Measurements from ENCODE around the gene ICA1.

The ICA1 gene

DNA sequence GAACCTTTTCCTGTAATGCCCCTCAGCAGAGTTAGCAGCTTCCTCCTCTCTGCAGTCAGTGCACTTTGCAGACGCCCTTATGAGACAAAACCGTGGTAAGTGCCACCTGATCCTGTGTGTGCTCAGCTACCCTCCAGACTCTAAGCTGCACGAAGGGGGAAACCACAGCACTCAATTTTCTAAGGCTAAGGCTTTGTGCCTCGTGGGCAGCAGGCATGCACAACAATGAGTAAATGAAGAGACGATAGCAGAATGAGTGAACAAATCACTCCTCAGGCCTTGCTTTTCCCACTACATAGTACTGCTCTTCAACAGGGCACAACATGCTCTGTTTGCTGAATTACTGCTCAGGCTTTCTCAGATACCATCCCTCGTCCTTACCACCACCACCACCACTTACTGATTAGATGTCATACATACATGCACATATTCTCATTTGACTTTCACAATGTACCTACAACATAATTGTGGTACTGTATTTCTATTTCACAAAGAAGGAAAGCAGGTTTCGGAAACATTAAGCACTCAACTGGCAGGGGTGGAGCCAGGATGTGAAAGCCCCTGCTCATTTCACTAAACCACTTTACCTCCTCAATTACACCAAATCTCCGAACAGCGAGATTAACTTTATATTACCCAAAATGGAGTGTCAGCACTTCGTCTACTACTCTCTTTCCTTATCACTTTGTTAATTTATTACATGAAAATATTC is 85.4 kb downstream of the ICA1 start:
- DNase-seq (ENCODE audit: low read depth, low spot score): peak; percentile 81
- no peak overlapping the region for H3K4me3 ChIP-seq (ENCODE audit: low read length)

DNA sequence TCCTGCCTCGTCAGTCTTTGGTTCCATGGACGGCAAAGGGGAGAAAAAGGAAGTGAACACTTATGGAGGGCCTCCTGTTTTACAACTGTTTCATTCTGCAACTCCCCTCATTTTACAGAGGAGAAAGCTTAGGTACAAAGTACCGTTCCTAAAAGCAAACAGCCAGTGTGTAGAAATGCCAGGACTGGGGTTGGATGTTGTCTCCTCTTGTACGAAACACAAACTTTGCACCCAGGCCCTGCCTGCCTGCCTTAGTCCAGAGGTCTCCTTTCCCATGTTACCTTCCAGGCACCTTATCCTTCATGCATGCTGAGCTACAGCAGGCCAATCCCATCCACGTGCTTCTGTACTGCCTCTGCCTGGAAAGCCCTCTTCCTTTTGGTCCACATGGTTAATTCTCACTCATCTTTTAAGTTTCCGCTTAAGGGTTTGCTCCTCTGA is 86.0 kb downstream of the ICA1 start:
- H3K4me3 ChIP-seq (ENCODE audit: low read length): no peak overlapping the region
- DNase-seq (ENCODE audit: low read depth, low spot score): no peak

DNA sequence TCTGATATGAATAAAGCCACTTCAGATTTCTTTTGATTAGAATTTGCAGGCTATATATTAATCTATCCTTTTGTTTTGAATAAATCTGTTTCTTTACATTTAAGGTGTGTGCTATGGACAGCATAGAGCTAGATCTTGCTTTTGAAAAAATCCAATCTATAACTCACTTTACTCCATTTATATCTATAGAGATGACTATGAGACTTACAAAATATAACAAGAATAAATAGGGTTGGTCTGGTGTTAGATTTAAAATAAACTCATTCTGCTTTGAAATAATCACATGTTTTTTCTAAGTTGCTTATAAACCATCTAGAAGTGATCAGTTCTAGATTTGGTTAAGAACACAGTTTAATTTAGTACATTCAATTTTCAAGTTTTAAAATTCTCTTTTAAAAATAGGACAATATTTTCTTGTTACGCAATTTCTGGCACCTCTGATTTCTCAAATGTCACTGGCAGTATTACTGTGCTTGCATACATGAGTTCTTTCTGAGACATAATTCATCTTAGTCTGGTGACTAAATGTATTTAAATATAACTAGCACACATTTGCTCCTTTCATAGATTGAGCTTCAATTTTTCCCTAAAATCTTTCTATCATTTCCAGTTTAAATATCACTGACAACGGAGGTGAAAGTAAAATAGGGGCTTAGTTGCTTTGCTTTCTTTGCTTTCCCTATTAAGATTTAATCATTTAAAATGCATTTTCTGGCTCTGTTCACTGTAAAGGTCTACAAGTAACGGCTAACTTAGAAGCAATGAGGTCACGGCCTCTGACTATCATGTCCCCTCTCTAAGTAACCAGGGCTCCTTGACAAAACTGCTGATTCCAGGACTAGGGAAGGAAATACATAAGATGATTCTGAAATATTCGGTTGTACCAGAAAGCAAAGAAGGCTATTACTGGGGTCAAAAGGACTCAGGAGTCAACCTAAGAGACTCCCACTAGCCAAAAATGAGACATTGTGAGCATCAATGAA is 89.3 kb downstream of the ICA1 start:
- no peak overlapping the region for H3K4me3 ChIP-seq (ENCODE audit: low read length)

DNA sequence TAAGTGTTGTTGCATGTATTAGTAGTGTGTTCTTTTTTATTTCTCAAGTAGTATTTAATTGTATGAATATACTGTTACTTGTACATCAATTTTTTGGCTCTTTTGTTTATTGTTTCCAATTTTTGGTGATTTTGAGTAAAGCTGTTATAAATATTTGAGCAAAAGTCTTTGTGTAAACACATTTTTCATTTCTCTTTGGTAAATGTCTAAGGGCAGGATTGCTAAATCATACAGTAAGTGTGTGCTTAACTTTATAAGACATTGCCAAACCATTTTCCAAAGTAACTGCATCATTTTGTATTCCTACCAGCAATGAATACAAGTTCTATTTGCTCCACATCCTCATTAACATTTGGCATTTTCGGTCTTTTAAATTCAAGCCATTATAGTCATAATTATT is 92.8 kb downstream of the ICA1 start:
- DNase-seq (ENCODE audit: low read depth, low spot score): no peak
- H3K4me3 ChIP-seq (ENCODE audit: low read length): no peak overlapping the region

More for the DNA sequence above, 89.3 kb downstream of the ICA1 start:
- no peak for DNase-seq (ENCODE audit: low read depth, low spot score)

DNA sequence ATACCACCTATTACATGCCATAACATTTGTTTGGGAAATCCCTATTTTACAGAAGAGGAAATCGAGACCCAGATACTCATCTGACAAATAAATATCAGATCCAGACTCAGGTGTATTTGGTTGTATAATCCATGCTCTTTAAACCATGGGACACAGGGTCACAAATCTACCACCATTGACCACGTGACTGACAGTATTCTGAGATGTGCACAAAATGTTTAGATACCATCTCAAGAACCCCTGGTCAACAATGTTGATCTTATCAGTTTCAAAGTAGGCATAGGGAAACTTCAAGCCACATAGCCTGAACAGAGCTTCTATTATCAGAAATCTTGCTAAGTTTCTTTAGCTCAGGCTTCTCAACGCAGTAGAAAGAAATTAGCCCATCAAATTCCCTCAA is 93.6 kb downstream of the ICA1 start:
- DNase-seq (ENCODE audit: low read depth, low spot score): no peak
- H3K4me3 ChIP-seq (ENCODE audit: low read length): no peak overlapping the region

DNA sequence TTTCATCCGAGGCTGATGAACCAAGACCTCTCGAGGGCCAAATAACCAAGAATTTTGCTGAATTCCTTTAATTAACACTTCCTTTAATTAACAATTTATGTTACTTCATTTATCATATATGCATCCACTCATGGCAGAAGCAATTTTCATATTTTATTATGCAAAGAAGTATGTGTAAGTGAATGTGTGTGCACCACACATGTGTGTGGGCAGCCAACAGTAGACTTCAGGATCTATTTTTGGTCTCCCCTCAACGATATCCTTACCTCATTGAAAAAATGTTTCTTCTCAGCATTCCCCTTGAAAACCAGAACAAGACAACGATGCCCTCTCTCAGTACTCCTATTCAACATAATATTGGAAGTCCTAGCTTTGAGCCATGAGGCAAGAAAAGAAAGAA is 96.8 kb downstream of the ICA1 start:
- DNase-seq (ENCODE audit: low read depth, low spot score): no peak
- no peak overlapping the region for H3K4me3 ChIP-seq (ENCODE audit: low read length)

DNA sequence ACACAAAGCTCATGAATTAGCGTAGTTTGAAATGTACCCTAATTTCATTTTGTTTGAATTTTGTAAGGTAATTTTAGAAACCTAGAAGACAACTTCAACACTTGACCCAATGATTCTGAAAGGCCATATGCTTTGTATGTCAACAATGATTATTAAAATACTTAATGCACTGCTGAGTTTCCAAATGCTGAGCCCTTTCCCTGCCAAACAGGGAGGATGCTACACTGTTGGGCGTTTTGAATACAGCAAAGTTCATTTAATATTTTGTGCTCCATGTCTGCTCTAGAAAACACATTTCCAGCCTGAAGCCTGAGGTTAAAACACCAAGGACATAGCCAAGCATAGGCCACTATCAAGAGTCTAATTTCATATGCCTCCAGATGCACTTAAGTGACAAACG is 99.8 kb downstream of the ICA1 start:
- DNase-seq (ENCODE audit: low read depth, low spot score): no peak
- no peak overlapping the region for H3K4me3 ChIP-seq (ENCODE audit: low read length)

DNA sequence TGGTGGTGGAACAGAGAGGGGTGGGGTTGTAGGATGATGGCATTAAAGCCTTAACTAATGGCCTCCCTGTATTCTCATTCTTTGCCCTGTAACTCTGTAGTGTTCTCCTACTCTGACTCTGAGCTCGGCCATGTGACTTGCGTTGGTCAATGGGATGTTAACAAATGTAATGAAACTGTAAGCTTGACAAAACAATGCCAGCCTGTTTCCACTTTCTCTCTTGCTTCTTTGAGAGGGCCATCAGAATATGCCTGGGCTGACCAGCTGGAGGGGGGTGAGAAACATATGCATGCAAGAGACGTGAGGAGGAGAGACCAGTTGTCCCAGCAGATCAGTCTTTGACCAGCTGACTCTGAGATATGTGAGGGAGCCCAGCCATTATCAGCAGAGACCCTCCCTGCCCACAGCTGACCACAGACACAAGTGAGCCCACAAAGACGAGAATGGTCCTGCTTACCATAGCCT is 100.6 kb downstream of the ICA1 start:
- no peak overlapping the region for H3K4me3 ChIP-seq (ENCODE audit: low read length)
- DNase-seq (ENCODE audit: low read depth, low spot score): no peak

DNA sequence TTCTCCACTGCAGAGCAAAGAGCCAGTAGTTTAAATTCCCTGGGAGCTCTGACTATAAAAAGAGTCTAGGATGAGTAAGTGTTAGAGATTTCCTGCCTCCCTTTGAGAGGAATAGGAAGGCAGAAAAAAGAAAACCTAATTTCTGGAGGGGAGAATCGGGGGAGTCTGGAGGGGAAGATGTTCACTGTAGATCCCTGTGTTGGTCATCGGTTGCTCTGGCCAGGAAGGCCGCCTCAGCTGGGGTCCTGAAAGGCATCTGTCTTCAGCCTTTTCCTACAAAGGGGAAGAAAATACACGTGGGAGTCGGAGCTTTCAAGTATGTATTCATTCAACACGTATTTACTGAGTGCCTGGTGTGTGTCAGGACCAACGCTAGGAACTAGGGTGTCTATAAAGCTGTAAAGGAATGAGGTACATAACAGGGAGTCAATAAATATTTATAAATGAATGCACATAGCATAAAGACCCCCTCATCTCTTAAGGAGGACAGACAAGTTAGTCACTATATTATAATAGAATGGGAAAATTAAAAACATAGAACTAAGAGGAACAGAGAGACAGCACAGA is 101.1 kb downstream of the ICA1 start:
- H3K4me3 ChIP-seq (ENCODE audit: low read length): no peak overlapping the region
- DNase-seq (ENCODE audit: low read depth, low spot score): no peak

DNA sequence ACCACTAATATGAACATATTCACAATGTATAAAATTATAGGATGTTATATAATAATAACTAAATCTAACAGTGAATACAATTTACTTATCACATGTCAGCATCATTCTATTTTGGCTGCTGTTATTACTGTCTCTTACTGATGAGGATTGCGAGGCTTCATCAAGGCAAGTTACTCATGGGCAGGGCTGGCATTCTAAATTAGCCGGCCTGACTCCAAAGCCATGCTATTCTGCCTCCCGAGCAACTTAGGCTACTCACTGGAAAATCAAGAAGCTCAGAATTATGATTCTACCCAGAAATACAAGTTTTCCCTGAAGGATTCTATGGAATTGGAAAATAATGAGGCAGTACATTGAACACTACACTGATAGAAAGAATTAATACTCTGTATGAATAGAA is 101.7 kb downstream of the ICA1 start:
- DNase-seq (ENCODE audit: low read depth, low spot score): no peak
- H3K4me3 ChIP-seq (ENCODE audit: low read length): no peak overlapping the region

DNA sequence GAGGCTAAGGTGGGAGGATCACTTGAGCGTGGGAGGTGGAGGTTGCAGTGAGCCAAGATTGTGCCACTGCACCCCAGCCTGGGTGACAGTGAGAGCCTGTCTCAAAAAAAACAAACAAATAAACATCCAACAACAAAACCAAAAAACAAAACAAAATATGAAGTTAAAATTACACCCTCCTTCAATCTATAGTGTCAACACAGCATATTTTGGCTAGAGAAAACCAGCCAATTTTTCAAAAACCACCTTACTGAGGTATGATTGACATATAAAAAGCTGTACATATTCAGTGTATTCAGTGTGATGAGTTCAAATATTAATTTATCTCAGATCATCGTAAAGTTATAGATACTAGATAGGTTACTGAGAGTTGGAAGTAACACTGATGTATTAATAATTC is 102.4 kb downstream of the ICA1 start:
- no peak overlapping the region for H3K4me3 ChIP-seq (ENCODE audit: low read length)
- DNase-seq (ENCODE audit: low read depth, low spot score): no peak

DNA sequence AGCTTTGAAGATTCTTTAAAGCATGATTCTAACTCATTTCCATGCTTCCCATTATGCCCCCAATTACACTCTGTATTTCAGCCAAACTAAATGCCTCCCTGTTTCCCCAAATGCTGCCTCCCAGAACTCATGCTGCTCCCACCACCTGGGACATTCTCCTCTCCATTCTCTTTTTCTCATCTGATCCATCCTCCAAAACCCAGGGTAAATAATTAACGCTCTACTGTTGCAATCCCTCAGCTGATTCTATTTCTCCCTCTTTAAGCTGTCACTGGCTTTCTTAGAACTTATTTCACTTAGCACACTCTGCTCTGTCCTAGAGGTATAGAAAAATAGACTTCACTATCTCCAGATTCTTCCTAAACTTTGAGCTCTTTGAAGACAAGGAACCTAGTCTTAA is 104.7 kb downstream of the ICA1 start:
- DNase-seq (ENCODE audit: low read depth, low spot score): no peak
- H3K4me3 ChIP-seq (ENCODE audit: low read length): no peak overlapping the region

DNA sequence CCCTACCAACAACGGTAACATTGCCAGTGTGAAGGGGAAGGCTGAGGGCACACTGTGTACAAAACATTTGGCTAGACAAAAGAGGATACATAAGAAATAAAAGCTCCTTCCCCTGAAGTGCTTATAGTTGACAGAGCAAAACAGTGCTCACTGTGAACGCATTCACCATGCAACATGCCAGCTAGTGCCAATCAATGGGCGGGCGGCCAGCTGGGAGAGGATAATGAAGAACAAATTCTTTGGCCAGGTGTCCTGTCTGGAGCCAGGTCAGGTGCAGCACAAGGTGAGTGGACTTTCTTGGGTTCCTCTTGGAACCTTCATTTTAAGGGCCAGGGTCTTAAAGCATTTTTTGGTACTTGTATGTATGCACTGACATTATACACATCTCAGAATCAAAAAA is 106.1 kb downstream of the ICA1 start:
- no peak for DNase-seq (ENCODE audit: low read depth, low spot score)
- H3K4me3 ChIP-seq (ENCODE audit: low read length): no peak overlapping the region

DNA sequence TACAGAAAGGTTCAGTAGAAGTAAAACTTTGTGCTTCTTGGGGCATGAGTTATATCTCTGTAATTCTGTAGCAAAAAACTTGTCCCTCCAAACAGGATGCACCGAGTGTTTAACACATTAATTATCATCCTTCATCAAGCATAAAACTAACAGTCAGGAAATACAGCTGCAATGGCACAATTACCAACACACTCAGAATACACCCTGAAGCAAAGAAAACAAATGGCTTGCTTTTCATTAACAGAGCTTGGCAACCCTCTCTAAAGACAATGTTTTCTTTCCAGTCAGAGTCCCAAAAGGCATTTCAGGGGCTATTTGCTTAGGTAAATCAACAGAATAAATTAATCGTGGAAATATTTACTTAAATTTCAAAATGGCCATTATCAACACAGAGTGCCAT is 107.7 kb downstream of the ICA1 start:
- no peak for DNase-seq (ENCODE audit: low read depth, low spot score)
- H3K4me3 ChIP-seq (ENCODE audit: low read length): no peak overlapping the region

DNA sequence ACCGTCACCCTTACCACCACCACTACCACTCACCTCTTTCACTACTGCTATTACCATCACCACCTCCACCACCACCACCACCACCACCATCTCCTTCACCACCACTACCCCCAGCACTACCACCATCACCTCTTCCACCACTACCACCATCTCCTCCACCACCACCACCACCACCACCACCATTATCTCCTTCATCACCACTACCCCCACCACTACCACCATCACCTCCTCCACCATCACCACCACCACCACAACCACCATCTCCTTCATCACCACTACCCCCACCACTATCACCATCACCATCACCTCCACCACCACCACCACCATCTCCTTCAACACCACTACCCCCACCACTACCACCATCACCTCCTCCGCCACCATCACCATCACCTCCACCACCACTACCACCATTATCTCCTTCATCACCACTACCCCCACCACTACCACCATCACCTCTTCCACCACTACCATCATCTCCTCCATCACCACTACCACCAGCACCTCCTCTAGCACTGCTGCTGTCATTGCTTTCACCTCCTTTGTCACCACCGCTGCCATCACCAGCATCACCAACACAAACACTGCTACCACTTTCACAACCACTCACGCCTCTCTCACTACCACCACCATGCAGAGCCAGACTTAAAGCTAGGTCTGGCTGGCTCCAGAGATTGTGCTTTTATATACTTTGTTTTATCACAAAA is 109.3 kb downstream of the ICA1 start:
- H3K4me3 ChIP-seq (ENCODE audit: low read length): no peak overlapping the region
- no peak for DNase-seq (ENCODE audit: low read depth, low spot score)

DNA sequence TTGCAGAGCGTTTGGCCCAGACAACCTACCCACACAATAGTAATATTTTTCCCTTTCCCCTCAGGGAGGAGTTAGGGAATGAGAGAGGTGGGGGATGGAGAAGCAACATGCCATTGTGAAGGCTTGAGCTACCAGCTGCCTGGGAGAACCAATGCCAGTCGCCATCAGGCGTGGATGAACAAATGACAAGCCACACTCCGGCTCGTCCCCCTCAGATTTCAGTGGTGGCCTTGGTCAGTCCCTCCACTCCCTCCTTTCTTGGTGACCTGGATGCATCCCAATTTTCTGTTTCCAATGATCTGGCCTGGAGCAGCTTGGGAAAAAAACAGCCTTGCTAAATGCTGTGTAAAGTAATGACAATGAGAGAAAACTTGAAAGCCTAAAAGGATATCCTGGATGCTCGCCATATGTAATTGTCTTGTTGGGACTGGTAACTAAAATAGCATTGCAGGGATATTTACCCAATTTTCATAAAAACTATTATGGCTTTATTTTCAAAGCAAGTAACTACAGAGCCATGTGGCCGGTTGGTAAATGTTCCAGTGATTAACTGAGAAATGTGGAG is 110.7 kb downstream of the ICA1 start:
- DNase-seq (ENCODE audit: low read depth, low spot score): no peak
- H3K4me3 ChIP-seq (ENCODE audit: low read length): no peak overlapping the region

DNA sequence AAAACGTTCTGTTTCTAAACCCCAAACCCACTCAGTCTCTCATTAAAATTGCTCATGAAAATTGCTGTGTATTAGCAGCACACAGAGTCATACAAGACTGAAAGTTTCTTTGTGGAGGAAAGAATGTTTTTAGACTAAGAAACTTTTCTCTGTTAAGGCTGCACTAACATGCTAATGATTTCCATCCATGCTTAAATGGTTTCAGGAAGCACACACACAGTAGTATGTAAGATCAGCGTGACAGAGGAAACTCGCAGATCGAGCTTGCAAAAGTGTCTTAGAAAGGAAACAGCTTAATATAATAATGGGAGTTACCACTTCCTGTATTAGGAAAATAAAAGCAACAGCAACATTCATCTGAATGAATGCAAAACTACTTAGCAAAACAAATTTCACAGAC is 112.7 kb downstream of the ICA1 start:
- no peak overlapping the region for H3K4me3 ChIP-seq (ENCODE audit: low read length)
- DNase-seq (ENCODE audit: low read depth, low spot score): peak; percentile 56

DNA sequence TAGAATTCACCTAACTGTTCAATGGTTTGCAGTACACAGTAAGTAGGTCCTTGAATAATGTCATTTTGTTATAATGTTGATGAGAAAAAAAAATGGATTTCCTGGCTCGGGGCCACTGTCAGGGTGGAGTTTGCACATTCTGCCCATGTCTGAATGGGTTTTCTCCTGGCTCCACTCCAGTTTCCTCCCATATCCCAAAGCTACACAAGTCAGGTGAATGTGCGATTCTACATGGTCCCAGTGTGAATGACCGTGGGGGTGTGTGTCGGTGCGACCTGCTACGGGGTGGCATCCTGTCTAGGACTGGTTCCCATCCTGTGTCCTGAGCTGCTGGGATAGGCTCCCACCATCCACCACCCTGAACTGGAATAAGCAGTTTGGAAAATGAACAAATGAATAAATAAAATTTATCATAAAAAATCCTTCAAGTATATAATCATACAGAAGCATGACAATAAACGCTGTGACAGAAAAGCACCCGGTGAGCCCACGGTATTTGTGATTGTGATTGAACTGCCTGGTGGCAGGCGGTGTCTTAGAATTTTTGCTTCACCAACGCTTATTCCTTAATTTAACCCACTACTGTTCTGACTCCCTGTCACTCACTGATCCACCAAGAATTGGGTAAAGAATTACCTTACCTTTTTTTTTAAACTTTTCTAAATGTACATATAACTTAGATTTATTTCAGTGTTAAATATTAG is 114.1 kb downstream of the ICA1 start:
- H3K4me3 ChIP-seq (ENCODE audit: low read length): no peak overlapping the region
- no peak for DNase-seq (ENCODE audit: low read depth, low spot score)
